DOHH2 (cell line): ENCODE measurements around the gene GOLGA8K.
"Not testable (repeated sequence)": the region's sequence is repeated elsewhere in the genome, so short reads cannot be mapped to it uniquely, and the experiment has no call there.

Experiments used
- CTCF ChIP-seq: fragments of 200-600 bp; sonication (generic); IDR thresholded peaks from one replicate; pipeline ENCODE4 v1.5.1; 2014; ENCODE audit warnings: antibody characterized with exemption, mild to moderate bottlenecking, low read depth, low read length; ENCODE audit not compliant: poor library complexity, severe bottlenecking
- EZH2phosphoT487 ChIP-seq: fragments of 200-600 bp; sonication (generic); IDR thresholded peaks from 2 replicates; pipeline ENCODE4 v1.6.1; 2017; ENCODE audit warnings: borderline replicate concordance, mild to moderate bottlenecking, antibody characterized with exemption, low read length, moderate library complexity, mixed read lengths

GRCh38 chr15:32385823-32386495, 17.1 kb downstream of the GOLGA8K start:
- not testable (repeated sequence) for TF ChIP-seq EZH2phosphoT487, CTCF
